Spleen (tissue), 11 donors: Measurements from ENCODE around the gene ESR1. TPM values are rescaled to one million over a fixed set of nuclear protein-coding genes. Genes with fewer than 3 reads are reported as not detected.
"Not testable (repeated sequence)": the region's sequence is repeated elsewhere in the genome, so short reads cannot be mapped to it uniquely, and the experiment has no call there.

Source experiments
- DNase-seq: peaks from one replicate; pipeline ENCODE4 v3.0.0-alpha.2; 2020
- H3K27ac ChIP-seq, 8 donors: fragments of 200-600 bp; sonication (generic) in 7 of 8; 1 replicate in 4 of 8; 2 replicates in 4 of 8; pipeline versions ENCODE4 v1.5.0 to v1.8.0; 2016 to 2021; ENCODE audit warnings: inconsistent platforms in 4 of 8, mild to moderate bottlenecking in 4 of 8, moderate library complexity in 1 of 8
- H3K27me3 ChIP-seq, 7 donors: fragments of 200-600 bp; sonication (generic) in 6 of 7; replicated peaks in 1 of 7; 1 replicate in 4 of 7; 2 replicates in 3 of 7; pipeline versions ENCODE4 v1.5.0 to v1.8.0; 2016 to 2021; ENCODE audit warnings: inconsistent platforms in 3 of 7, mild to moderate bottlenecking in 1 of 7
- H3K36me3 ChIP-seq, 6 donors: fragments of 200-600 bp; sonication (generic) in 5 of 6; 1 replicate in 4 of 6; 2 replicates in 2 of 6; pipeline versions ENCODE4 v1.5.0 to v1.8.0; 2016 to 2021; ENCODE audit warnings: inconsistent platforms in 2 of 6
- H3K4me1 ChIP-seq, 6 donors: fragments of 200-600 bp; sonication (generic) in 5 of 6; 1 replicate in 3 of 6; 2 replicates in 3 of 6; pipeline versions ENCODE4 v1.5.0 to v1.8.0; 2016 to 2021; ENCODE audit warnings: inconsistent platforms in 3 of 6
- H3K4me3 ChIP-seq, 8 donors: fragments of 200-600 bp; sonication (generic) in 7 of 8; 1 replicate in 4 of 8; 2 replicates in 4 of 8; pipeline versions ENCODE4 v1.5.0 to v1.8.0; 2016 to 2021; ENCODE audit warnings: inconsistent platforms in 4 of 8, mild to moderate bottlenecking in 4 of 8, moderate library complexity in 2 of 8
- H3K9me3 ChIP-seq, 8 donors: fragments of 200-600 bp; sonication (generic) in 7 of 8; 1 replicate in 4 of 8; 2 replicates in 4 of 8; pipeline versions ENCODE4 v1.5.0 to v1.8.0; 2016 to 2021; ENCODE audit warnings: inconsistent platforms in 4 of 8
- CTCF ChIP-seq, 11 experiments: fragments of 200-600 bp in 7 of 11; fragments of 450-650 bp in 4 of 11; sonication (generic) in 4 of 11; IDR thresholded peaks in 8 of 11; conservative IDR thresholded peaks in 3 of 11; 1 replicate in 7 of 11; 2 replicates in 4 of 11; pipeline versions ENCODE4 v1.4.0 to v1.8.0; 2016 to 2021; ENCODE audit warnings: antibody characterized with exemption in 11 of 11, inconsistent platforms in 4 of 11, mild to moderate bottlenecking in 1 of 11
- POLR2A ChIP-seq, 3 donors: fragments of 450-650 bp; IDR thresholded peaks; one replicate each; pipeline ENCODE4 v1.5.1; 2017; ENCODE audit warnings: antibody characterized with exemption in 3 of 3, mild to moderate bottlenecking in 1 of 3
- POLR2AphosphoS5 ChIP-seq, 3 donors: sonication (generic); formaldehyde crosslinking; IDR thresholded peaks; one replicate each; pipeline ENCODE4 v1.5.1; 2017; ENCODE audit warnings: antibody characterized with exemption in 3 of 3
- WGBS, 5 donors: extraction: QIAGEN DNeasy Blood & Tissue Kit in 3 of 5; methylation state at CpG; one replicate each; pipeline versions ENCODE4 v1.1.5 to v1.1.7; 2013 to 2018; 5-methylcytosine and 5-hydroxymethylcytosine counted together
- intact Hi-C: fragments of 100-400 bp; cut with DNase I; formaldehyde crosslinking; loops from one replicate; pipeline ENCODE4 v1.15.0; 2023; ENCODE audit warnings: low total_unique reads
- polyA plus RNA-seq, 3 donors: library from polyadenylated mRNA; stranded (reverse); fragments of 200-250 nt; gene quantifications; one replicate each; pipeline ENCODE4 v1.2.1, GENCODE V29; 2013
- total RNA-seq, 7 donors: library from RNA; depleted of rRNA in 3 of 7; stranded (reverse); fragments of >200 nt in 3 of 7; fragmentation: NEBNext Ultra II Directional in 4 of 7; extraction: Animal tissue kit (Norgen Biotek cat#: 25700) in 4 of 7; gene quantifications; one replicate each; pipeline versions ENCODE4 v1.1.0 to v1.2.1, GENCODE V29; 2016 to 2021
- donor health status: healthy with polysubstance abuse.
- donor health status: DM: no; HTN: no; CAD: no; lungs with moderate emphysema.
- donor health status: DM: no; HTN: no; CAD: no.
- donor health status: Bipolar disorder and iron deficiency.
- donor health status: healthy.
- donor health status: DM: no; HTN: no; CAD: no.
- donor health status: DM: yes; HTN: yes; CAD: no.

Gene ESR1
- total and polyA plus RNA-seq, 10 donors, result 0.35 to 7.3 (median 3.2) TPM

GRCh38 chr6:151881231-151881630 is 73.7 kb downstream of the ESR1 start:
- Histone ChIP-seq H3K9me3 (no peaks in the 10 kb centered on the region), H3K4me3 (no peak overlapping the region), H3K27me3 (no peaks in the 10 kb centered on the region), H3K36me3 (no peaks in the 10 kb centered on the region), H3K27ac (no peak overlapping the region), H3K4me1 (no peaks in the 10 kb centered on the region)
- intact Hi-C loops, result no loop called here
- 72 to 93% (median 83%) methylated on average over 1 of the region's 1 CpG for WGBS, 5 donors
- TF ChIP-seq CTCF (IDR thresholded peaks at IDR 0.05 in 8 of 11, conservative IDR thresholded peaks at IDR 0.05 in 3 of 11) (no peak), POLR2AphosphoS5 (IDR thresholded peaks at IDR 0.05) (no peak), POLR2A (IDR thresholded peaks at IDR 0.05) (no peak)
- no peak for DNase-seq

- no peaks in the 10 kb centered on the region for H3K9me3 ChIP-seq
- no peak overlapping the region for H3K4me3 ChIP-seq
- no peak overlapping the region for H3K27ac ChIP-seq
- intact Hi-C loops, result no loop called here
- WGBS, 5 donors, result 88 to 95% (median 93%) methylated on average over 5 of the region's 5 CpGs
- DNase-seq, result no peak
- H3K36me3 ChIP-seq, result no peaks in the 10 kb centered on the region
- TF ChIP-seq POLR2A (IDR thresholded peaks at IDR 0.05) (no peak), POLR2AphosphoS5 (IDR thresholded peaks at IDR 0.05) (no peak), CTCF (IDR thresholded peaks at IDR 0.05 in 8 of 11, conservative IDR thresholded peaks at IDR 0.05 in 3 of 11) (no peak)
- no peaks in the 10 kb centered on the region for H3K4me1 ChIP-seq
- H3K27me3 ChIP-seq, result no peaks in the 10 kb centered on the region
Measured at GRCh38 chr6:151882206-151882605, 74.7 kb downstream of the ESR1 start.

DNA sequence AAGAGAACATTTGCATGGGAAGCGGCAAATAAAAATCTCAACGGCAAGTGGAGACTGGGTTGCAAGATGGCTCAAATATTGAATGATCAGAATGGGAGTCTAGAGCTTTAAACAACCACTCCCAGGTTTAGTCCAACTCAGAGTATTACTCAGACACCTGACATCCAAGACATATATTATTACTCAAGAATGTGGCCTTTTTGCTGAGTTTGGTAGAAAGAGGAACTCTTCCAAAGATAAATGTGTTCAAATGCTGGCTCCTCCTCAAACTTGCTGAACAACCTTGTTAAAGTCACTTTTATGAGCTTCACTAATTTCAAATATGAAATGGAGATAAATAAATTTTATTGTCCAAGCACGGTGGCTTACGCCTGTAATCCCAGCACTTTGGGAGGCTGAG is 77.8 kb downstream of the ESR1 start:
- H3K4me3 ChIP-seq, result no peak overlapping the region
- no peak for DNase-seq
- H3K4me1 ChIP-seq, result no peaks in the 10 kb centered on the region
- 93 to 98% (median 95%) methylated on average over 4 of the region's 4 CpGs for WGBS, 5 donors
- H3K27me3 ChIP-seq, result no peaks in the 10 kb centered on the region
- H3K9me3 ChIP-seq, result peaks cover 0 to 9% (median 3%) of the 10 kb centered on the region in 8 donors
- TF ChIP-seq CTCF (IDR thresholded peaks at IDR 0.05 in 8 of 11, conservative IDR thresholded peaks at IDR 0.05 in 3 of 11), result no peak
- no peak for TF ChIP-seq POLR2A (IDR thresholded peaks at IDR 0.05)
- TF ChIP-seq POLR2AphosphoS5 (IDR thresholded peaks at IDR 0.05), result no peak
- intact Hi-C loops, result no loop called here
- no peak overlapping the region for H3K27ac ChIP-seq
- H3K36me3 ChIP-seq, result no peaks in the 10 kb centered on the region

GRCh38 chr6:151891524-151891923 is 84.0 kb downstream of the ESR1 start:
- Histone ChIP-seq H3K9me3 (peaks cover 0 to 18% (median 3%) of the 10 kb centered on the region in 8 donors), H3K4me3 (no peak overlapping the region), H3K27ac (no peak overlapping the region), H3K4me1 (no peaks in the 10 kb centered on the region), H3K36me3 (no peaks in the 10 kb centered on the region), H3K27me3 (no peaks in the 10 kb centered on the region)
- no peak for DNase-seq
- WGBS, 5 donors, result 40 to 73% (median 64%) methylated on average over 3 of the region's 3 CpGs
- intact Hi-C loops, result no loop called here
- TF ChIP-seq POLR2A (IDR thresholded peaks at IDR 0.05) (no peak), CTCF (IDR thresholded peaks at IDR 0.05 in 8 of 11, conservative IDR thresholded peaks at IDR 0.05 in 3 of 11) (no peak), POLR2AphosphoS5 (IDR thresholded peaks at IDR 0.05) (no peak)

DNA sequence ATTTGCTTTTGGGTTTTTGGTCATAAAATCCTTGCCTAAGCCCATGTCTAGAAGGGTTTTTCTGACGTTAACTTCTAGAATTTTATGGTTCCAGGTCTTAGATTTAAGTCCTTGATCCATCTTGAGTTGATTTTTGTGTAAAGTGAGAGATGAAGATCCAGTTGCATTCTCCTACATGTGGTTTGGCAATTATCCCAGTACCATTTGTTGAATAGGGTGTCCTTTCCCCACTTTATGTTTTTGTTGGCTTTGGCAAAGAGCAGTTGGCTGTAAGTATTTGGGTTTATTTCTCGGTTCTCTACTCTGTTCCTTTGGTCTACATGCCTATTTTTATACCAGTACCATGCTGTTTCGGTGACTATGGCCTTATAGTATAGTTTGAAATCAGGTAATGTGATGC is 86.9 kb downstream of the ESR1 start:
- H3K27me3 ChIP-seq, H3K36me3 ChIP-seq, H3K4me3 ChIP-seq, DNase-seq, H3K4me1 ChIP-seq, intact Hi-C loops, H3K27ac ChIP-seq: not testable (repeated sequence)
- 53 to 81% (median 74%) methylated on average over 3 of the region's 3 CpGs for WGBS, 5 donors
- peaks cover 0 to 22% (median 13%) of the 10 kb centered on the region in 8 donors for H3K9me3 ChIP-seq

DNA sequence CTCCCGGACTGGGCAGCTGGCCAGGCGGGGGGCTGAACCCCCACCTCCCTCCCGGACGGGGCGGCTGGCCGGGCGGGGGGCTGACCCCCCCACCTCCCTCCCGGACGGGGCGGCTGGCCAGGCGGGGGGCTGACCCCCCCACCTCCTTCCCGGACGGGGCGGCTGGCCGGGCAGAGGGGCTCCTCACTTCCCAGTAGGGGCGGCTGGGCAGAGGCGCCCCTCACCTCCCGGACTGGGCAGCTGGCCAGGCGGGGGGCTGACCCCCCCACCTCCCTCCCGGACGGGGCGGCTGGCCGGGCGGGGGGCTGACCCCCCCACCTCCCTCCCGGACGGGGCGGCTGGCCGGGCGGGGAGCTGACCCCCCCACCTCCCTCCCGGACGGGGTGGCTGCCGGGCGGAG is 91.7 kb downstream of the ESR1 start:
- DNase-seq, H3K4me3 ChIP-seq, intact Hi-C loops, H3K27me3 ChIP-seq, H3K27ac ChIP-seq, H3K36me3 ChIP-seq, H3K4me1 ChIP-seq: not testable (repeated sequence)
- peaks cover 0 to 25% (median 14%) of the 10 kb centered on the region in 8 donors for H3K9me3 ChIP-seq
- WGBS, 5 donors, result 97 to 100% methylated on average over 2 to 21 of the region's 33 CpGs; no CpG with 5 or more reads in 3 of the 5 donors

DNA sequence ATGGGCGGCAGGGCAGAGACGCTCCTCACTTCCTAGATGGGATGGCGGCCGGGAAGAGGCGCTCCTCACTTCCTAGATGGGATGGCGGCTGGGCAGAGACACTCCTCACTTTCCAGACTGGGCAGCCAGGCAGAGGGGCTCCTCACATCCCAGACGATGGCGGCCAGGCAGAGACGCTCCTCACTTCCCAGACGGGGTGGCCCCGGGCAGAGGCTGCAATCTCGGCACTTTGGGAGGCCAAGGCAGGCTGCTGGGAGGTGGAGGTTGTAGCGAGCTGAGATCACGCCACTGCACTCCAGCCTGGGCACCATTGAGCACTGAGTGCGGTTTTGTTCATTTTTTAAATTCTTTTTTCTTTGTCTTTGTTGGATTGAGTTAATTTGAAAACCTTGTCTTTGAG is 92.3 kb downstream of the ESR1 start:
- not testable (repeated sequence) for H3K4me1 ChIP-seq, DNase-seq

More for the DNA sequence above, 92.3 kb downstream of the ESR1 start:
- peaks cover 0 to 25% (median 14%) of the 10 kb centered on the region in 8 donors for H3K9me3 ChIP-seq
- intact Hi-C loops, H3K27ac ChIP-seq, H3K36me3 ChIP-seq, H3K4me3 ChIP-seq, H3K27me3 ChIP-seq: not testable (repeated sequence)
- 94 to 98% (median 97%) methylated on average over 7 to 15 of the region's 15 CpGs for WGBS, 5 donors
